Measurements from ENCODE around the gene NUDT8.
"Not testable (repeated sequence)": the region's sequence is repeated elsewhere in the genome, so short reads cannot be mapped to it uniquely, and the experiment has no call there.

The NUDT8 gene

DNA sequence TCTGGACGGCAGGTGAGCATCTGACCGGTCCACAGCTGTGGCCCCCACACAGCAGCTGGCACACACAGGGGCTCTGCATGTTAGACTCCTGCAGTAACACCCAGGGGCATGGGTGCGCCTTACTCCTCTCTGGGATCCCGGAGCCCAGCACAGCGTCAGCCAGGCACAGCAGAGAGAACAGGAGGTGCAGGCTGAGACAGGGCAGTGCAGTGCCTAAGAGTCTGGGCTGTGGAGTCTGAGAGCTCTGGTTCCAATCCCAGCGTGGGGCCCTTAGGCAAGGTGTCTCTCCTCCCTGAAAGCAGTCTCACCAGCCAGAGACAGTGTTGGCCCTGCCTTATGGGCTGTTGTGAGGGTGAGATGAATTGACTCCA lies 2.3 kb downstream of the NUDT8 start:
- DNase-seq, result no peak

- no peak for DNase-seq
Measured at GRCh38 chr11:67626970-67627369, 2.8 kb downstream of the NUDT8 start.

GRCh38 chr11:67626131-67626833 lies 3.5 kb downstream of the NUDT8 start:
- DNase-seq, result not testable (repeated sequence)

DNA sequence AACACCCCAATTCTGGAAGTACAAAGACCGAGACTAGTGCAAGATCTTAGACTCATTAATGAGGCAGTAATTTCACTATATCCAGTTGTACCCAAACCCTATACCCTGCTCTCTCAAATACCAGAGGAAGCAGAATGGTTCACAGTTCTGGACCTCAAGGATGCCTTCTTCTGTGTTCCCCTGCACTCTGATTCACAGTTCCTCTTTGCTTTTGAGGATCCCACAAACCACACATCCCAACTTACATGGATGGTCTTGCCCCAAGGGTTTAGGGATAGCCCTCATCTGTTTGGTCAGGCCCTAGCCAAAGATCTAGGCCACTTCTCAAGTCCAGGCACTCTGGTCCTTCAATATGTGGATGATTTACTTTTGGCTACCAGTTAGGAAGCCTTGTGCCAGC lies 5.9 kb downstream of the NUDT8 start:
- DNase-seq, result not testable (repeated sequence)

DNA sequence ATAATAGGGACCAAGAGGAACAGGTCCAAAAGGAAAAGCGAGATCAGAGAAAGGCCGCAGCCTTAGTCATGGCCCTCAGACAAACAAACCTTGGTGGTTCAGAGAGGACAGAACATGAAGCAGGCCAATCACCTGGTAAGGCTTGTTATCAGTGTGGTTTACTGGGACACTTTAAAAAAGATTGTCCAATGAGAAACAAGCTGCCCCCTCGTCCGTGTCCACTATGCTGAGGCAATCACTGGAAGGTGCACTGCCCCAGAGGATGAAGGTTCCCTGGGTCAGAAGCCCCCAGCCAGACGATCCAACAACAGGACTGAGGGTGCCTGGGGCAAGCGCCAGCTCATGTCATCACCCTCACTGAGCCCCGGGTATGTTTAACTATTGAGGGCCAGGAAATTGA lies 6.8 kb downstream of the NUDT8 start:
- not testable (repeated sequence) for DNase-seq

DNA sequence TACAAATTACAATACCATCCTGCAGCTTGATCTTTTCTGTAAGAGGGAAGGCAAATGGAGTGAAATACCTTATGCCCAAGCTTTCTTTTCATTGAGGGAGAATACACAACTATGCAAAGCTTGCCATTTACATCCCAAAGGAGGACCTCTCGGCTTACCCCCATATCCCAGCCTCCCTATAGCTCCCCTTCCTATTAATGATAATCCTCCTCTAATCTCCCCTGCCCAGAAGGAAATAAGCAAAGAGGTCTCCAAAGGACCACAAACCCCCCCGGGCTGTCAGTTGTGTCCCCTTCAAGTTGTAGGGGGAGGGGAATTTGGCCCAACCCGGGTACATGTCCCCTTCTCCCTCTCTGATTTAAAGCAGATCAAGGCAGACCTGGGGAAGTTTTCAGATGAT lies 7.8 kb downstream of the NUDT8 start:
- not testable (repeated sequence) for DNase-seq

DNA sequence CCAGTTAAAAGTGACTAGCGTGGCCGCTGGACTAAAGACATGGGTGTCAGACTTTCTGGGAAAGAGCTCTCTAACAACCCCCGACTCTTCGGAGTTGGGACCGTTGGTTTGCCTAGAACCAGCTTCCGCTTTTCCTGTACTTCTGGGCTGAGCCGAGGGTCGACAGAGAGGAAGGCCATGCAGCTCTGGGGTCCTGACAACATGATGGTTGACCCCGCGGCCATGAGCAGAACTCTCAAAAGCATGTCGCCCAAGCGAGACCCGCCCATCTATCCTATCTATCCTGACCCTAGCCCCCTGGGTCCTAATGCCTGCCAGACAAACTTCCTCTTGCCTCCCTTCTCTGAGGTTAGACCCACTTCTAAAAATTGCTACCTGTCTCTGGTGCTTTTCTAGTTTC lies 9.1 kb downstream of the NUDT8 start:
- not testable (repeated sequence) for DNase-seq

GRCh38 chr11:67619683-67620618 lies 9.8 kb downstream of the NUDT8 start:
- not testable (repeated sequence) for DNase-seq

DNA sequence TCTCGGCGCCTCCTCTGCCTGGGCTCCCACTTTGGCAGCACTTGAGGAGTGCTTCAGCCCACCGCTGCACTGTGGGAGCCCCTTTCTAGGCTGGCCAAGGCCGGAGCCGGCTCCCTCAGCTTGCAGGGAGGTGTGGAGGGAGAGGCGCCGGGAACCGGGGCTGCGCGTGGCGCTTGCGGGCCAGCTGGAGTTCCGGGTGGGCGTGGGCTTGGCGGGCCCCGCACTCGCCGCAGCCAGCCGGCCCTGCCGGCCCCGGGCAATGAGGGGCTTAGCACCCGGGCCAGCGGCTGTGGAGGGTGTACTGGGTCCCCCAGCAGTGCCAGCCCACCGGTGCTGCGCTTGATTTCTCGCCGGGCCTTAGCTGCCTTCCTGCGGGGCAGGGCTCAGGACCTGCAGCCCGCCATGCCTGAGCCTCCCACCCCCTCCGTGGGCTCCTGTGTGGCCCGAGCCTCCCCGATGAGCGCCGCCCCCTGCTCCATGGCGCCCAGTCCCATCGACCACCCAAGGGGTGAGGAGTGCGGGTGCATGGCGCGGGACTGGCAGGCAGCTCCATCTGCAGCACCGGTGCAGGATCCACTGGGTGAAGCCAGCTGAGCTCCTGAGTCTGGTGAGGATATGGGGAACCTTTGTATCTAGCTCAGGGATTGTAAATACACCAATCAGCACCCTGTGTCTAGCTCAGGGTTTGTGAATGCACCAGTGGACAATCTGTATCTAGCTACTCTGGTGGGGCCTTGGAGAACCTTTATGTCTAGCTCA lies 10.7 kb downstream of the NUDT8 start:
- not testable (repeated sequence) for DNase-seq

- no peak for DNase-seq
Measured at GRCh38 chr11:67617243-67617953, 12.3 kb downstream of the NUDT8 start.

- DNase-seq, result no peak
Measured at GRCh38 chr11:67616431-67617242, 13.1 kb downstream of the NUDT8 start.

DNA sequence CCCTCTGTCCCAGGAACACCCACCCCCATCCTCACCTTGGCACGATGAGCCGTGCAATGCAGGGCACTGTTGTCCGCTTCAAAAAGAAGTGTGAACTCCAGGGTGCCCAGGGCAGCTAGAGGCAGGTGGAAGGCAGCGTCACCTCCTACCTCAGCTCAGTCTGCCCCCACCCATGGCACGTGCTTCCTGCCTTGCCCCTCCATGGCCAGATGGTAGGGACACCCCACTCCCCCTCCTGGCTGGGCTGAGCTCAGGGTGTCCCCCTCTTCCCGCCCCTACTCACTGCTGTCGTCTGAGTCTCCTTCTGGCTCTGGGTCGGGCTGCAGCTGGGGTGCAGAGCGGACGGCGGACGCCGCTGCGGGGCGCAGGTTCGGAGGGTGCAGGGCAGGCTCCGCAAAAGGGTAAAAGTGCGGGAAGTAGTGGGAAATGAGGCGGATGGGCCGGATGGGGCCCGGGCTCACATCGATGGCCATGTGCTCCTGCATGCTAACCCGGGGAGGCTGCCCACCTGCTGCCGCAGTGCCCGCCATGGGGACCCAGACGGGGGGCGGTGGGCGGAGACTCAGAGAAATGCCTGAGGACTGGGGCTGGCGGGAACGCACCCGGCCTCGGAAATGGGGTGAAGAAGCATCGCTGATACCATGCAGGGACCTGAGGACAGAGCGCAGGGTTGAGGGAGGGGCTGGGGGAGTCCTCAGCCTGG lies 13.9 kb downstream of the NUDT8 start:
- peak; percentile 20 to 45 for DNase-seq

- DNase-seq, result peak; percentile 55 to 62
Measured at GRCh38 chr11:67614730-67615714, 14.7 kb downstream of the NUDT8 start.

DNA sequence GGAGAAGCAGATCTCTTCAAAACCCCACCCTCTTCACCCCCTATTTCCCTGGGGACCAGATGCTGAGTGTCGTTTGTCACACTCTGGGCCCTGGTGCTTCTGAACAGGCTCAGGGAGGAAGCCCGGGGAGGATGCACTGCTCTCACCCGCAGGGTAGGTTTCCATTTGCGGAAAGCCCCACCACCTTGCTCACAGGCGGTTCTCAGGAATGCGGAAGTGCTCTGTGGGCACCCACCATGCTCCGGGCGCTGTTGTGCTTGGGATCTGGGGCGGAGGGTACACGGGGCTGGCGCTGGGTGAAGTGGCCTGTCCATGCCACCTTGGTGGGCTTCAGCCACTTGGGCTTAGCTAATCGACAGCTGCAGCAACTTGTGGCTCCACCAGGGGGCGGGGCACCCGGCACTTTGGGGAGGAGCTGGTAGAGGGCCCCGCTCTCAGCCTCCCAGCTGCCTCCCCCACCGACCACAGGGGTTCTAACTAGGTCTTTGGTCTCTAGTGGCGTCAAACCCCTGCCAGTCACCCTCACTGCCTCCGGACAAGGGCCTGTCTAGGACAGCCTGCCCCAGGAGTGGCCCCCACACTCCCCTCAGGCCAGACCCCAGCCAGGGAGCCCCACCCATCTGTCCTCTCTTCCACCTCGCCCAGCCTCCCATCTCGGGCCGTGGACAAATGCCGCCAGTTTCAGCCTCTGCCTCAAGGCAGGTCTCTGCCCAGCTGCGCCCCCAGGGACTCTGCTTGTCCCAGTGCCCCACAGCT lies 15.6 kb downstream of the NUDT8 start:
- peak; percentile 90 to 92 for DNase-seq

DNA sequence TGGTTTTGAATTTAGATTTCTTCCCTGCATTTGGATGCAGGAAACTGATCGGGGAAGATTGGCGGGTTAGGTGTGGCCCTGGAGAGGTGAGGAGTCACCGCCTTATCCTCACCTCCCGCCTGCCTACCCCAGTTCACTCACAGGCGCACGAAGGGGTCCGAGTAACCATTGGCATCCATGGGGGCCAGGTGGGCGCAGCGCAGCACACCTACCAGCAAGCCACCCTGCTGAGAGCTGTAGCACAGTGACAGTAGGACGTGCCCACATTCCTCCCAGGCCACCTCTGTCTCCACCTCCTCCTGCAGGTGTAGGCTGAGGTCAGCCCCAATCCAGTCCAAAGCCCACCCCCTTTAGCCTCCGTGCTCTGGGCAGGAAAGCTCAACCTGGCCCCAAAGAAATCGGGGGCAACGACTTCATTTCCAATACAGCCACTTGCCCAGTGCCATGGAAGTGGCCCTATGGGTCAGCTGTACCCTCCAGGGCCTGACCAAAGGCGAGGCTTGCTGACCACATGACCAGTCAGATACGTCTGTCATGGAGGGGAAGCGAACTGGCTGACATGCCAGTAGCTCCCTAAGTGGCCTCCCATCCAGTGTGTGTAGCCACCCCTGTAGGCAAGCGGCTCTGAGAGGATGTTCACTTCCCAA lies 16.3 kb downstream of the NUDT8 start:
- no peak for DNase-seq

DNA sequence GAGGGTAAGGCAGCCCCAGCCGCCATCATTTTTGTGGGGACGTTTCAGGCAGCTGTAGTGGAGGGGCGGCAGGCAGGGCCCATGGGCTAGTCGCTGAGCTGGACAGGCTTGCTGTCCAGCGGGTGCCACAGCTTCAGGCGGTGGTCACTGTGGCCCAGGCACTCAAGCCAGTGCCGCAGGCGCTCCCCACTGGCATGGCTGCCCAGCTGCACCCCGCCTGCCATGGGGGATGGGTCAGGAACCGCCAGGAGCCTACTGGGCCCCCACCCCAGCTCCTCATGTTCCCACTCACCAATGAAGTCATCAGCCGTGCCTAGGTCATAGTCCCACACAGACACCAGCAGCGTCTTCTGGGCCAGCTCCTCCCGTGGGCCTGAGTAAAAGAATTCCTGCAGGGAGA lies 17.0 kb downstream of the NUDT8 start:
- DNase-seq, result no peak

DNA sequence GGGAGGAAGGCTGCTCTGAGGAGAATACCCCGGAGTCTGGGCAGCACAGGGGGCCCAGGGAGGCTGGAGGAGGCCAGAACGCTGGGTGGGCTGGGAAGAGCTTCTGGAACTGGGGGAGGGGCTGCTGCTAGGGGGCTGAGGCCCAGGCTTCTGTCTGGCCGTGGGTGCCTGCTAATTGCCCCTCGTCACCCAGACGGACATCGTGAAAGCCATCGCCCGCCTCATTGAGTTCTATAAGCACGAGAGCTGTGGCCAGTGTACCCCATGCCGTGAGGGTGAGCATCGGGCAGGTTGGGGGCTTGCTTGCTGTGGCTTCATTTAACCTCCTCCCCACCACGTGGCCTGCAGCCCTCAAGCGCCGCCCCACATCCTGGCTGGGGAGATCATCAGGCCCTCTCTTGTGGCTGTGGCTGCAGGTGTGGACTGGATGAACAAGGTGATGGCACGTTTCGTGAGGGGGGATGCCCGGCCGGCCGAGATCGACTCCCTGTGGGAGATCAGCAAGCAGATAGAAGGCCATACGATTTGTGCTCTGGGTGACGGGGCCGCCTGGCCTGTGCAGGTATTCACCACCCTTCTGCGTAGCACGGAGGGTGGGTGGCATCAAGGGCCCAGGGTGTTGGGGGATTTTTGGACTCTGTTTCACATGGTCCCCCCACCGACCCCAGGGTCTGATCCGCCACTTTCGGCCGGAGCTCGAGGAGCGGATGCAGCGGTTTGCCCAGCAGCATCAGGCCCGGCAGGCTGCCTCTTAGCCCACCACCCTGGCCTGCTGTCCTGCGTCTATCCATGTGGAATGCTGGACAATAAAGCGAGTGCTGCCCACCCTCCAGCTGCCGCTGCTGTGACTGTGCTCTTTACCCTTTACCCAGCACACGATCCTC lies 17.8 kb downstream of the NUDT8 start:
- DNase-seq, result no peak
